ENCODE measurements around the gene TP73.
"Not testable (repeated sequence)": the region's sequence is repeated elsewhere in the genome, so short reads cannot be mapped to it uniquely, and the experiment has no call there.

TP73 gene

DNA sequence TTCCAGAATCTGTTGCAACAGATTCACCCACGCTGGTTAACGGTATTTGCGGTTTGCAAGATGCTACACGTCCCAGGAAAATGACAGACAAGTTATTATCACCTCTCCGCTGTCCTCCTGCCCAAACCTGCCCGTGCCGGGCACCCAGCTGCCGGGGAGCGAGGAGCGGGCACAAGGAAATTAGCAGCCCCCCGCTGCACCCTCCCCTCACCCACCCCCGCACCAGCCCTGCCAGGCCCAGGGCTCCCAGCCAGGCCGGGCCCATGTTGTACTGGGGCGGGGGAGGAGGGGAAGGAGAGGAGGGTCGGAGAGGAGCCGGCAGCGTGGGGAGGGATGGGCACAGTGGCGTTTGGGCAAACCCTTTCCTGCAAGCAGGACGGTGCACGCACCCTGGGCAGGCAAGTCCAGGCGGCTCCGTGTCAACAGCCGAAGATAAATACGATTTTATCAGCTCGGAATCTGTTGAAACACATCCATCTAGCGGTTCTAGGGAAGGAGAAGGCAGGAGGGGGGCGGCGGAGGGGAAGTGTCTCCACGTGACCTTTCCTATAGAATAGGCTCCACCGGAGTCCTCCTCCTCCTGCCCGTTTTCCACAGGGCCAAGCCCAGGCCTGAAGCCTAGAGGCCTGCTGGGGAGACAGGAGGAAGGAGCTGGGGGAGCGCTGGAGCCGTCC is 64.9 kb downstream of the TP73 start:
- TF ChIP-seq, protein P1, sequence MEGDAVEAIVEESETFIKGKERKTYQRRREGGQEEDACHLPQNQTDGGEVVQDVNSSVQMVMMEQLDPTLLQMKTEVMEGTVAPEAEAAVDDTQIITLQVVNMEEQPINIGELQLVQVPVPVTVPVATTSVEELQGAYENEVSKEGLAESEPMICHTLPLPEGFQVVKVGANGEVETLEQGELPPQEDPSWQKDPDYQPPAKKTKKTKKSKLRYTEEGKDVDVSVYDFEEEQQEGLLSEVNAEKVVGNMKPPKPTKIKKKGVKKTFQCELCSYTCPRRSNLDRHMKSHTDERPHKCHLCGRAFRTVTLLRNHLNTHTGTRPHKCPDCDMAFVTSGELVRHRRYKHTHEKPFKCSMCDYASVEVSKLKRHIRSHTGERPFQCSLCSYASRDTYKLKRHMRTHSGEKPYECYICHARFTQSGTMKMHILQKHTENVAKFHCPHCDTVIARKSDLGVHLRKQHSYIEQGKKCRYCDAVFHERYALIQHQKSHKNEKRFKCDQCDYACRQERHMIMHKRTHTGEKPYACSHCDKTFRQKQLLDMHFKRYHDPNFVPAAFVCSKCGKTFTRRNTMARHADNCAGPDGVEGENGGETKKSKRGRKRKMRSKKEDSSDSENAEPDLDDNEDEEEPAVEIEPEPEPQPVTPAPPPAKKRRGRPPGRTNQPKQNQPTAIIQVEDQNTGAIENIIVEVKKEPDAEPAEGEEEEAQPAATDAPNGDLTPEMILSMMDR (IDR thresholded peaks at IDR 0.05; ENCODE audit: borderline replicate concordance, control extremely low read depth, extremely low read depth, insufficient read depth, missing control alignments) = no peak
- in situ Hi-C loops (cut with MboI; ENCODE audit: low sequenced_read_pairs, unreplicated experiment) = no loop called here
- no peak for DNase-seq (ENCODE audit: low spot score)

DNA sequence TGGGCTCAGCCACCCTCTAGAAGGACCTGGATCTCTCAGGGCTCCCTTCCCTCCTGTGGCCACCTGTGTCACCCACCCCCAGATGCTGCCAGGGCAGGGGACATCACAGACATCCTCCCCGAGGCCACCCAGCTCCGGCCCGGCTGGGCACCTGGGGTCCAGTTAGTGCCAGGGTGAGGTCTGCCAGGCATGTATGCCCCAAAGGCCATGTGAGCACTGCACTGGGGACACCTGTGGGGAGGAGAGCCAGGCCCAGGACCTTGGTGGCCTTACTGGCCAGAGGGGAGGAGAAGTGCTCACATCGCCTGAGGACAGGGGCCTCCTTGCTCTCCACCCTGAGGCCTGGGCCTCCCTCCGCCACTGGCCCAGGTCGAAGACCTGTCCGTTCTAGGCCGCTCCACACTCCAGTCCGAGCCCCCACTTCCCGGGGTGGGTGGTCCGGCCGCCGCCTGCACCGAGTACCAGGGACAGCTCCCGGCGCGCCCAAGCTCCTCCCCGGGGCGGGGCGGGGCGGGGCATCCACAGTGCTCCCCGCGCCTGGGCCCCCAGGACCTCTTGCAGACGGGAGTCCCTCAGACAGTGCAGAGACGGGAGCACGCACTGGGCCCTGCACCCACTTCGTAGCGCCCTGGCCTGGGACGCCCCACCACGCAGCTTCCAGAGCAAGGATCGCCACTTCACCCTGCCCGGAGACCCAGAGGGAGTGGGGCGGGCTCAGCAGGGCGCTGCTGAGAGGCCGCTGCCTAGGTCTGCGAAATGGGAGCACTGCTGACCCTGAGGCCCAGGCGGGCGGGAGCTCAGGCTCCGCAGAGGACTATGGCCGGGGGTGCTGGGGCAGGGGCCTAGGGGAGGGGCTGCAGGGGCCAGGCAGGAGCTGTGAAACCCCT is 65.6 kb downstream of the TP73 start:
- peak; percentile 87 for DNase-seq (ENCODE audit: low spot score)
- in situ Hi-C loops (cut with MboI; ENCODE audit: low sequenced_read_pairs, unreplicated experiment) = no loop called here
- TF ChIP-seq, protein P1 (IDR thresholded peaks at IDR 0.05; ENCODE audit: borderline replicate concordance, control extremely low read depth, extremely low read depth, insufficient read depth, missing control alignments) = no peak

DNA sequence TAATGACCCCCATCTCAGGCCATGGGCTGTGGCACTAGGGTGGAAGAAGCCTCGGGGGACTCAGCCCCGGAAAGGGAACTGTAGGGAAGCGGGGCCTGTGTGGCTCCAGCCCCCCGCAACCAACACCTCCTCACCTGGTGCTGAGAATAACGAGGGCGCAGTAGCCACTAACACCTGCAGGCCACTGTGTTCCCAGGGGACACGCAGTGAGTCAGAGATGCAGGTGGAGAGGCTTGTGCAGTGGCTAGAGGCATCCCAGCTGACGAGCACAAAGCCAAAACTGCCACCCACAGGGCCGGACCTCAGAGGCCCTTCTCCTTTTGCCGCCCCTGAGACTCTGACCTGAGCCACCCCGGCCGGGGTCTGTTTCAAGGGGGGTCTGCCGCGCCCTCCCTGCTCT is 66.4 kb downstream of the TP73 start:
- TF ChIP-seq, protein P1 (IDR thresholded peaks at IDR 0.05; ENCODE audit: borderline replicate concordance, control extremely low read depth, extremely low read depth, insufficient read depth, missing control alignments) = no peak
- in situ Hi-C loops (cut with MboI; ENCODE audit: low sequenced_read_pairs, unreplicated experiment) = no loop called here
- DNase-seq (ENCODE audit: low spot score) = peak; percentile 58

DNA sequence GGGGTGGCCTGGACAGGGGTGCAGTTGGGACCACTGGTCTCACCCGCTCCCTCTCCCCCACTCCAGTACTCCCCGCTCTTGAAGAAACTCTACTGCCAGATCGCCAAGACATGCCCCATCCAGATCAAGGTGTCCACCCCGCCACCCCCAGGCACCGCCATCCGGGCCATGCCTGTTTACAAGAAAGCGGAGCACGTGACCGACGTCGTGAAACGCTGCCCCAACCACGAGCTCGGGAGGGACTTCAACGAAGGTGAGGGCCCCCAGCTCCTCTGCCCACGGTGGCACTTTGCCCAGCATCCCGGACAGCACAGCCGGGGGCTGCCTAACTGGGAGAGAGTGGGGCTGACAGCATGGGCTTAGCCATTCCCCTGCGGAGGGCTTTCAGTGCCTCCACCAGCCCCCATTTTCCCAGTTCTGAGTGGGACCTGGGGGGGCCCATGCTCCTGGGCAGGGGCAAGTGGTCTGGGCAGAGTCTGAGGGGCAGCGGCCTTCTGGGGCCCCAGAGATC is 69.7 kb downstream of the TP73 start:
- in situ Hi-C loops (cut with MboI; ENCODE audit: low sequenced_read_pairs, unreplicated experiment) = no loop called here
- TF ChIP-seq, protein P1 (IDR thresholded peaks at IDR 0.05; ENCODE audit: borderline replicate concordance, control extremely low read depth, extremely low read depth, insufficient read depth, missing control alignments) = no peak
- DNase-seq (ENCODE audit: low spot score) = no peak

DNA sequence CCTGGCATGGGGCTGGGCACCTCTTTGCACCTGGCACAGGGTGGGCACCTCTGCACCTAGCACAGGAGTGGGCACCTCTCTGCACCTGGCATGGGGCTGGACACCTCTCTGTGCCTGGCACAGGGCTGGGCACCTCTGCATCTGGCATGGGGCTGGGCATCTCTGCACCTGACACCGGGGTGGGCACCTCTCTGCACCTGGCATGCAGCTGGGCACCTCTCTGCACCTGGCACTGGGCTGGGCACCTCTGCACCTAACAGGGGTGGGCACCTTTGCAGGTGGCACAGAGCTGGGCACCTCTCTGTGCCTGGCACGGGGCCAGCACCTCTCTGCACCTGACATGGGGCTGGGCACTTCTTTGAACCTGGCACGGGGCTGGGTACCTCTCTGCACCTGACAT is 70.5 kb downstream of the TP73 start:
- in situ Hi-C loops (cut with MboI; ENCODE audit: low sequenced_read_pairs, unreplicated experiment) = no loop called here
- DNase-seq (ENCODE audit: low spot score) = no peak
- TF ChIP-seq, protein P1 (IDR thresholded peaks at IDR 0.05; ENCODE audit: borderline replicate concordance, control extremely low read depth, extremely low read depth, insufficient read depth, missing control alignments) = no peak

DNA sequence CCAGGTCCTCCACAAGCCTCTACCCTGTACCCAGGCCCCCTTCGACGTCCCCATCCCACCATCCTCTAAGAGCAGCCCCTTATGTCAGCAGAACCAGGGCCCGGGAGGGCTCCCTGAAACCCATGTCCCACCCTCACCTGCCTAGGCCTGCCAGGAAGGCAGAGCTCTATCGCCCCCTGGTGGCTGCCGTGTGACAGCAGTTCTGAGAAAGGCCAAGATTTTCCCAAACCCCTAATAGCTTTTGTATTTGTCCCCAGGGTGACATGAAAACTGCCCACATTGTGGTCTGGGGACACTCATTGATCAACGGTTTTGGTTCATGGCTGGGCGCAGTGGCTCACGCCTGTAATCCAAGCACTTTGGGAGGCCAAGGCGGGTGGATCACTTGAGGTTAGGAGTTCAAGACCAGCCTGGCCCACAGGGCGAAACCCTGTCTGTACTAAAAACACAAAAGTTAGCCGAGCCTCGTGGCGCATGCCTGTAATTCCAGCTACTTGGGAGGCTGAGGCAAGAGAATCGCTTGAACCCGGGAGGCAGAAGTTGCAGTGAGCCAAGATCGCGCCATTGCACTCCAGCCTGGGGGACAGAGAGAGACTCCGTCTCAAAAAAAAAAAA is 72.2 kb downstream of the TP73 start:
- peak; percentile 83 for DNase-seq (ENCODE audit: low spot score)
- in situ Hi-C loops (cut with MboI; ENCODE audit: low sequenced_read_pairs, unreplicated experiment) = not testable (repeated sequence)

More for the DNA sequence above, 72.2 kb downstream of the TP73 start:
- TF ChIP-seq, protein P1 (IDR thresholded peaks at IDR 0.05; ENCODE audit: borderline replicate concordance, control extremely low read depth, extremely low read depth, insufficient read depth, missing control alignments) = peak; percentile 88

All from GM13976 (cell line).